ENCODE measurements around the gene DACT2.

The DACT2 gene

GRCh38 chr6:168319279-168320111 lies at the start of gene DACT2:
Gene DACT2 (minus strand): TSS chr6:168319777. CDS start chr6:168319633, 144 bp downstream.
- Histone ChIP-seq H3K4me3 (ENCODE audit: low read length) (no peak within 1 kb of the TSS), H3K27me3 (replicated peaks; ENCODE audit: control insufficient read depth, insufficient read depth, low read length) (peaks cover 40% of the 10 kb centered on the region), H3K9me3 (ENCODE audit: control insufficient read depth, low read length) (peaks cover 17% of the 10 kb centered on the region), H3K4me1 (ENCODE audit: control insufficient read depth, insufficient read depth, low read length) (no peaks in the 10 kb centered on the region), H3K36me3 (ENCODE audit: control insufficient read depth, insufficient read depth, low read length, severe bottlenecking) (no peaks in the 10 kb centered on the region), H3K9ac (ENCODE audit: low read length) (no peak within 1 kb of the TSS)
- no peak for DNase-seq (ENCODE audit: low read depth)

- Histone ChIP-seq H3K4me1 (ENCODE audit: control insufficient read depth, insufficient read depth, low read length) (peaks cover 14% of the 10 kb centered on the region), H3K4me3 (ENCODE audit: low read length) (no peak overlapping the region), H3K9ac (ENCODE audit: low read length) (peak overlapping the region; percentile 47), H3K9me3 (ENCODE audit: control insufficient read depth, low read length) (no peaks in the 10 kb centered on the region), H3K27me3 (replicated peaks; ENCODE audit: control insufficient read depth, insufficient read depth, low read length) (peaks cover 6% of the 10 kb centered on the region), H3K36me3 (ENCODE audit: control insufficient read depth, insufficient read depth, low read length, severe bottlenecking) (no peaks in the 10 kb centered on the region)
- DNase-seq (ENCODE audit: low read depth) = no peak
These were observed 49.4 kb upstream of the DACT2 start for GRCh38 chr6:168368936-168369335.

DNA sequence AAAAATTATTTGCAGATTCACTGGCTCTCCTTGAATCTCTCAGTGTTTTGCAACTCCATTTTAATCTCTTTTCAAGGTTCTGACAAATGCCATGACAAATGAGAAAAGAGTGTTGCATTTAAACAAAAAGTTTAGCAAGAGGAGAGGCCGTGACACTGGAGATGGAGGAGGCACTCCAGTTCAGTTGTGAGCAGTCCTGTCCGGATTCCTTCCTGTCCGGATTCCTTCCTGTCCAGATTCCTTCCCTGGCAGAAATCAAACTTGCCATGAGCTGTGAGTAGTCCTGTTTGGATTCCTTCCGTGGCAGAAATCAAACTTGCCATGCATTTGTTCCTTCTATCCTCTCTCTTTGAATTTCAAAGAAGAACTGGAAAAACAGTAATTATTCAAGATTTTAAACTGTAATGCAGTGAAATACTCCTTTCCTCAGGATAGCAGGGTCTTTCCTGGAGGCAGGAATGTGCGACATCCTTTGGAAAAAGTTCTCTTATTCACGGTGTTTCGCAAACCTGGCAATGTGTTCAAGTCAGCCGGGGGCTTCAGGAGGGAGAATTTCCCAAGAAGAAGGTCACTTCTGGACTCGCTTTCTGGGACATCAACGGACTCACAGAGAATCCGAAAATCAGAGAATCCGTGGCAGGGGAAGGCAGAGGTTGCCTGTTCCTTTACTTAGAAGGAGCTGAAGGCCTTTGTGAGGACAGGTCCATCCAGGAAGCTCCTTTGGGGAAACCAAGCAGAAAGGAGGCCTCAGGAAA lies 48.7 kb upstream of the DACT2 start:
- Histone ChIP-seq H3K9ac (ENCODE audit: low read length) (peak overlapping the region; percentile 47), H3K4me3 (ENCODE audit: low read length) (peak overlapping the region; percentile 58), H3K36me3 (ENCODE audit: control insufficient read depth, insufficient read depth, low read length, severe bottlenecking) (no peaks in the 10 kb centered on the region), H3K9me3 (ENCODE audit: control insufficient read depth, low read length) (no peaks in the 10 kb centered on the region), H3K4me1 (ENCODE audit: control insufficient read depth, insufficient read depth, low read length) (peaks cover 14% of the 10 kb centered on the region), H3K27me3 (replicated peaks; ENCODE audit: control insufficient read depth, insufficient read depth, low read length) (peaks cover 8% of the 10 kb centered on the region)
- no peak for DNase-seq (ENCODE audit: low read depth)

DNA sequence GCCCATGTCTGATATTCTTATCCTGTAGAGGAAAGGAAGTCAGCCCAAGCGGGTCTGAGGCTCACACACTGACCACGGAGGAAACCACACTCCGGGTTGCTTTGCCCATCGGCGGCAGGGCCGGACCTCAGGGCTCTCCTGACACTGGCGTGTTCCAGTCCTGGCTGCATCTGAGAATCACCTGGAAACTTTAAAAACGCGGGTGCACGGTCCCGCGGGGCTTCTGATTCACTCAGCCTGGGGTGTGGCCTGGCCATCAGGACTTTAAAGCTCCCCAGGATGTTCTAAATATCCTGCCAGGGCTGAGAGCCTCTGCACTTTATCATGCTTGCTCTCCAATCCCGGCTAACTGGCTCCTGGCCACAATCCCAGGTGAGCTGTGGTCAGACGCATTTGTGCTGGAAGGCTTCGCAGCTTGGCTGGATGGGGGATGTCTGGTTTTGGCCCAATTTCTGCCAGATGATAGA lies 47.7 kb upstream of the DACT2 start:
- peaks cover 13% of the 10 kb centered on the region for H3K27me3 ChIP-seq (replicated peaks; ENCODE audit: control insufficient read depth, insufficient read depth, low read length)
- no peak overlapping the region for H3K4me3 ChIP-seq (ENCODE audit: low read length)
- peak overlapping the region; percentile 47 for H3K9ac ChIP-seq (ENCODE audit: low read length)
- H3K36me3 ChIP-seq (ENCODE audit: control insufficient read depth, insufficient read depth, low read length, severe bottlenecking) = no peaks in the 10 kb centered on the region
- no peak for DNase-seq (ENCODE audit: low read depth)
- H3K4me1 ChIP-seq (ENCODE audit: control insufficient read depth, insufficient read depth, low read length) = peaks cover 14% of the 10 kb centered on the region
- no peaks in the 10 kb centered on the region for H3K9me3 ChIP-seq (ENCODE audit: control insufficient read depth, low read length)

- Histone ChIP-seq H3K9me3 (ENCODE audit: control insufficient read depth, low read length) (peaks cover 1% of the 10 kb centered on the region), H3K9ac (ENCODE audit: low read length) (no peak overlapping the region)
- DNase-seq (ENCODE audit: low read depth) = no peak
These were observed 46.9 kb upstream of the DACT2 start for GRCh38 chr6:168366473-168366872.

DNA sequence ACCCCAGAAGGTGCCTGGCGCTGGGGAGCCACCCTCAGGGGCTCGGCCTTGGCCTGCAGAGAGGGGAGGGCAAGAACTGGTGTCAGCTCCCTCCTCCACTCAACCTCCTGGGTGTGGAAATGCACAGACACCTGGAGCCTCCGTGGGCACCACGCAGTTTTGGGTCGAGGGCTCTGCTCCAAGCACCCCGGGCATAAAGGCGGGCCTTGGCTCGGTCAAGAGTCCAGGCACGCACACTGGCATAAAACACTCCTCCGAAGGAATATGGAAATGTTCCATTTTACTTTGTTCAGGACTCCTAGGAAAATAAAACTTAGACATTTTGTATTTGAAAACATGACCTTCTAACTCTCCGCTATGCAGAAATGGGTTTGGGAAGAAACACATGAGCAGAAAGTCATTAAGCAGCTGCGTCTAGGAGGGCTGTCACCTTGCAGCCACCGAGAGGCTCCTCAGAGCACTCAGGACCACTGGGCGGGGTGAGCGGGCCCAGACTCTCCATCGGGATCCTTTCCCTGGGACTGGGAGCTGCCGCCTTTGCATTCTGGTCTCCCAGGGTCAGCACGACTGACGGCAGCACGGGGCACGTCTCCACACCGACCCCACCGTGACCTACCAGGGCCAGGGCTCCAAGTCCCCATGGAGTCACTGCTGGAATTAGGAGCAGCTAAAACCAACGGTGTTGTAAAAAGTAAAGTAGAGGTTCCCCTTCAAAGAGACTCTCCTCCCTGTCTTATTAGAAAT lies 46.0 kb upstream of the DACT2 start:
- Histone ChIP-seq H3K4me1 (ENCODE audit: control insufficient read depth, insufficient read depth, low read length) (peaks cover 14% of the 10 kb centered on the region), H3K9ac (ENCODE audit: low read length) (no peak overlapping the region), H3K27me3 (replicated peaks; ENCODE audit: control insufficient read depth, insufficient read depth, low read length) (peaks cover 8% of the 10 kb centered on the region), H3K36me3 (ENCODE audit: control insufficient read depth, insufficient read depth, low read length, severe bottlenecking) (no peaks in the 10 kb centered on the region), H3K9me3 (ENCODE audit: control insufficient read depth, low read length) (peaks cover 10% of the 10 kb centered on the region), H3K4me3 (ENCODE audit: low read length) (no peak overlapping the region)
- DNase-seq (ENCODE audit: low read depth) = no peak

More at GRCh38 chr6:168366473-168366872, 46.9 kb upstream of the DACT2 start:
- H3K4me3 ChIP-seq (ENCODE audit: low read length) = no peak overlapping the region
- peaks cover 14% of the 10 kb centered on the region for H3K4me1 ChIP-seq (ENCODE audit: control insufficient read depth, insufficient read depth, low read length)
- H3K27me3 ChIP-seq (replicated peaks; ENCODE audit: control insufficient read depth, insufficient read depth, low read length) = peaks cover 13% of the 10 kb centered on the region
- no peaks in the 10 kb centered on the region for H3K36me3 ChIP-seq (ENCODE audit: control insufficient read depth, insufficient read depth, low read length, severe bottlenecking)

DNA sequence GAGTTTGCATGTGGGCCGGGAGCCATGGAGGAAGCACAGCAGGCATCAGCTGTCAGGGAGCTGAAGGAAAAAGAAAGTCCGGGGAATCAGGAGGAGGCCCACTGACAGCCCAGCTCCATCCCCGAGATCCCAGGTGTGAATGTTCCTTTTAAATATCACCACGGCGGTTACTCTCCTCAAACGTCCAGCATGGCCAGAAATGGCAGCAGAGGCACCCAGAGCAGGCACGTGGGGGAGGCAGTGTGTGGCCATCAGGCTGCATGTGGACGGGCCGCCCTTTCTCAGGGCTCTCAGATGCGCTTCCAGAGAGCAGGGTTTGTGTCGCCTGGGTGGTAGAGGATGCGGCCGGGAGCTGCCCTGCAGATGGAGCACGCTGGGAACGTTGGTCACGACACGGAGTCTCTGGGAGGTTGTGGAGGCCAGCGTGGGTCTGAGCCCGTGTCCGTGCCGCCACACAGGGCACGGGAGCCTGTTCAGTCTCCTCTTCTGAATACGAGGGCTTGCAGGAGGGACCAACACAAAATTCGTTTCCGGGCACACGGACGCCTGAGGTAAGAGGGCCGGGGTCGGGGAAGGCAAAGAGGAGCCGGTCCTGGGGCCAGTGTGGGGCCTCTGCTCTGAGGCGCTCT lies 45.3 kb upstream of the DACT2 start:
- Histone ChIP-seq H3K27me3 (replicated peaks; ENCODE audit: control insufficient read depth, insufficient read depth, low read length) (peaks cover 9% of the 10 kb centered on the region), H3K4me1 (ENCODE audit: control insufficient read depth, insufficient read depth, low read length) (peaks cover 14% of the 10 kb centered on the region), H3K36me3 (ENCODE audit: control insufficient read depth, insufficient read depth, low read length, severe bottlenecking) (no peaks in the 10 kb centered on the region), H3K9me3 (ENCODE audit: control insufficient read depth, low read length) (peaks cover 17% of the 10 kb centered on the region), H3K9ac (ENCODE audit: low read length) (no peak overlapping the region), H3K4me3 (ENCODE audit: low read length) (no peak overlapping the region)
- no peak for DNase-seq (ENCODE audit: low read depth)

DNA sequence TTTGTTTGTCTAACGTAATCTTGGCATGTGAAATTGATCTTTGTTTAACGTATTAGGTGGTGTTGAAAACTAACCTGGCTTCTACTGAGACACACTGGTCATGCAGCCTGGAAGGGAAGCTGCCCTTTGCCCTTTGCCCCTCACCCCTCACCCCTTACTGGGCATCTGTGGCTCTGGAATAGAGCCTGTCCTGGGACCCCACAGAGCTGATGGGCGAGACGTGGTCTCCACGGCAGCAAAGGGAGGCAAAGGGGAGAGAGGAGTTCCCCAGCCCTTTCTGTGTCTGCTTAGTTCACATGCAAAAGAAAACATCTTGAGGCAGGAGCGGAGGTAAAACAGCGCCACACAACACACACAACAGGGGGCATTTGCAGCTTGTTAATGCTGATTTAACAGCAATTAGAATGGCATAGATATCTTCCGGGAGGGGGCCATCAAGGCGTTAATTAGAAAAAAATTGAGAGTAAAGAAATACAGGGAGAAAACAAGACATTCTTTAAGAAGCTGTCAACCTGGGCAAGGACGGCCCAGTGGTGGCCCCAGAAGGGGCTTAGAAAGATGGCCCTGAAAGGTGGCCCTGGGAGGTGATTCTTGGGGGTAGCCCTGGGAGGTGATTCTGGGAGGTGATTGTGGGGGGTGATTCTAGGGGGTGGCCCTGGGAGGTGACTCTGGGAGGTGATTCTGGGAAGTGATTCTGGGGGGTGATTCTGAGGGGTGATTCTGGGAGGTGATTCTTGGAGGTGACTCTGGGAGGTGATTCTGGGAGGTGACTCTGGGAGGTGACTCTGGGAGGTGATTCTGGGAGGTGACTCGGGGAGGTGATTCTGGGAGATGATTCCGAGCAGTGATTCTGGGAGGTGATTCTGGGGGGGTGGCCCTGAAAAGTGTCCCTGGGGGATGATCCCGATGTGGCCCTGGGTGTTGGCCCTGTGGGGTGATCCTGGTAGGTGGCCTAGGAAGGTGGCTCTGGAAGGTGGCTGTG lies 44.5 kb upstream of the DACT2 start:
- DNase-seq (ENCODE audit: low read depth) = no peak
- H3K4me3 ChIP-seq (ENCODE audit: low read length) = no peak overlapping the region
- H3K27me3 ChIP-seq (replicated peaks; ENCODE audit: control insufficient read depth, insufficient read depth, low read length) = peaks cover 17% of the 10 kb centered on the region
- H3K36me3 ChIP-seq (ENCODE audit: control insufficient read depth, insufficient read depth, low read length, severe bottlenecking) = no peaks in the 10 kb centered on the region
- H3K9me3 ChIP-seq (ENCODE audit: control insufficient read depth, low read length) = peaks cover 24% of the 10 kb centered on the region
- peaks cover 14% of the 10 kb centered on the region for H3K4me1 ChIP-seq (ENCODE audit: control insufficient read depth, insufficient read depth, low read length)
- no peak overlapping the region for H3K9ac ChIP-seq (ENCODE audit: low read length)

DNA sequence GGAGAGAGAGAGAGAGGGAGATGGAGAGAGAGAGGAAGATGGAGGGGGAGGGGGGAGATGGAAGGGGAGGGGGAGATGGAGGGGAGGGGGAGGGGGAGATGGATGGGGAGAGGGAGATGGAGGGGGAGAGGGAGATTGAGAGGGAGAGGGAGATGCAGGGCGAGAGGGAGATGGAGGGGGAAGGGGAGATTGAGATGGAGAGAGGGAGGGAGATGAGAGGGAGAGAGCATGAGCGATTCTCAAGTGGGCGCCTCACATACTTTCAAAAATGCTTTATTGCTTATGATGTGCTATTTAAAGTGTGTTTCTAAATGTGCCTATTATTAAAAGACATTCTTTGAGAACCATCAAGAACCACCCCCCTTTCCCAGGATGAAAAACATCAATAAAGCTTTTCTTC lies 43.7 kb upstream of the DACT2 start:
- H3K9ac ChIP-seq (ENCODE audit: low read length) = no peak overlapping the region
- no peak overlapping the region for H3K4me3 ChIP-seq (ENCODE audit: low read length)
- H3K36me3 ChIP-seq (ENCODE audit: control insufficient read depth, insufficient read depth, low read length, severe bottlenecking) = no peaks in the 10 kb centered on the region
- H3K27me3 ChIP-seq (replicated peaks; ENCODE audit: control insufficient read depth, insufficient read depth, low read length) = peaks cover 17% of the 10 kb centered on the region
- peaks cover 24% of the 10 kb centered on the region for H3K9me3 ChIP-seq (ENCODE audit: control insufficient read depth, low read length)
- DNase-seq (ENCODE audit: low read depth) = no peak
- H3K4me1 ChIP-seq (ENCODE audit: control insufficient read depth, insufficient read depth, low read length) = peaks cover 11% of the 10 kb centered on the region

Data from adipocyte (in vitro differentiated cells).